ENCODE results near the gene C18orf63. TPM values are rescaled to one million over a fixed set of nuclear protein-coding genes. Genes with fewer than 3 reads are reported as not detected.

C18orf63 gene
- total and polyA plus RNA-seq, 2 donors (not counting 3 experiments of a cell fraction or from before 2014, with no cell fraction given) = not detected

DNA sequence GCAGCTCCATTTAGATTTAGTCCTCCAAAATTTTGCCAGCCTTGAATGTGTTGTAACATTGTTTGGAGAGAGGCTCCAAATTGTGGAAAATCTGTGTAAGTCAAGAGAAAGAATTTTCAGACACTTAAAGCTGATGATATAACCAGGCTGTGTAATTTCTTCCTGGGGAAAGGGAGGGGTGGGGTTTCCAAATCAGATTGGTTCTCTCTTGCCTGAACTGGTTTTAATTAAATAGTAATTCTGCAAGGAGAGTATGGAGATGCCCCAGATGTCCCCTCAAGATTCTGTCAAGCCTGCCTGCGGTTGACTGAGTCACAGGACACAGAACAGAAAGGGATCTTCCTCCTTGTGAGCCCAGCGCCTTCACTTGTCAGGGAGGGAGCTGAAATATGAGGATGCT lies 54.5 kb downstream of the C18orf63 start:
- BruUV-seq (replicated peaks) = no TSS peak
- H3K27me3 ChIP-seq (ENCODE audit: control insufficient read depth in 2 of 2, insufficient read depth in 2 of 2, low read length in 2 of 2) = no peaks in the 10 kb centered on the region
- POLR2A ChIA-PET = no interaction called here
- H3K27ac ChIP-seq (ENCODE audit: insufficient read depth, low read depth, low read length) = no peak overlapping the region
- H3K79me2 ChIP-seq (ENCODE audit: control insufficient read depth, insufficient read depth, low read length) = no peaks in the 10 kb centered on the region
- dilution Hi-C loops (cut with MboI; ENCODE audit: extremely low pct_ligation_motif_present, low sequenced_read_pairs) (no loop called here), intact Hi-C loops (cut with micrococcal nuclease) (no loop called here)
- no peak overlapping the region for H3K9ac ChIP-seq (replicated peaks; ENCODE audit: extremely low read depth, insufficient read depth, low read length)
- DNase-seq (ENCODE audit: low read depth, low spot score) (no peak), FAIRE-seq (no peak)
- H3K9me1 ChIP-seq (replicated peaks; ENCODE audit: control insufficient read depth, extremely low read depth, insufficient read depth, low read length) = no peaks in the 10 kb centered on the region
- H3K4me2 ChIP-seq (ENCODE audit: insufficient read depth, low read length) = no peak overlapping the region
- TF ChIP-seq CTCF (IDR thresholded peaks at IDR 0.05; ENCODE audit: extremely low read depth in 1 of 2, insufficient read depth in 1 of 2, low read depth in 1 of 2, low read length in 2 of 2) (no peak), EZH2 (IDR thresholded peaks at IDR 0.05; ENCODE audit: borderline replicate concordance, low read depth, low read length, severe bottlenecking) (no peak), POLR2AphosphoS5 (IDR thresholded peaks at IDR 0.05; ENCODE audit: insufficient read depth, low read depth, low read length) (no peak), MYC (IDR thresholded peaks at IDR 0.05; ENCODE audit: low read depth, low read length) (no peak), FOS (IDR thresholded peaks at IDR 0.05; ENCODE audit: borderline replicate concordance, insufficient read depth, low read length) (no peak), POLR2A (IDR thresholded peaks at IDR 0.05; ENCODE audit: low read depth, low read length) (no peak), GATA2 (IDR thresholded peaks at IDR 0.05; ENCODE audit: insufficient read depth, insufficient read length, low read depth, low read length) (no peak), JUN (IDR thresholded peaks at IDR 0.05; ENCODE audit: borderline replicate concordance, insufficient read depth, insufficient read length, low read depth) (no peak)
- TF ChIP-seq, protein P1, sequence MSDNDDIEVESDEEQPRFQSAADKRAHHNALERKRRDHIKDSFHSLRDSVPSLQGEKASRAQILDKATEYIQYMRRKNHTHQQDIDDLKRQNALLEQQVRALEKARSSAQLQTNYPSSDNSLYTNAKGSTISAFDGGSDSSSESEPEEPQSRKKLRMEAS (IDR thresholded peaks at IDR 0.05; ENCODE audit: insufficient read depth, insufficient read length) = no peak
- no peaks in the 10 kb centered on the region for H3K9me3 ChIP-seq (replicated peaks; ENCODE audit: control insufficient read depth, insufficient read depth, low read length)
- no peaks in the 10 kb centered on the region for H3K4me1 ChIP-seq (ENCODE audit: control insufficient read depth, extremely low read depth, insufficient read depth, low read length)
- H3K36me3 ChIP-seq (ENCODE audit: control insufficient read depth in 2 of 2, extremely low read depth in 1 of 2, insufficient read depth in 2 of 2, low read length in 2 of 2) = no peaks in the 10 kb centered on the region
- no peak overlapping the region for H3K4me3 ChIP-seq (replicated peaks in 1 of 3; ENCODE audit: insufficient read depth in 1 of 3, low read depth in 1 of 3, low read length in 3 of 3)
- CTCF ChIA-PET = no interaction called here
- H2AFZ ChIP-seq (ENCODE audit: low read depth, low read length) = no peak overlapping the region
- no peaks in the 10 kb centered on the region for H4K20me1 ChIP-seq (replicated peaks; ENCODE audit: control insufficient read depth, extremely low read depth, insufficient read depth, low read length)

Data from endothelial cell of umbilical vein (primary cell).